Activated CD8-positive, alpha-beta memory T cell treated with anti-CD3 and anti-CD28 coated beads, Interleukin-2, amount 50 U/mL, for 1 hour (primary cell): ENCODE data around the gene CPNE7.

Source experiments
- DNase-seq: peaks from one replicate; pipeline ENCODE4 v3.0.0-alpha.2; 2020; ENCODE audit errors: extremely low read depth

CPNE7 gene

DNA sequence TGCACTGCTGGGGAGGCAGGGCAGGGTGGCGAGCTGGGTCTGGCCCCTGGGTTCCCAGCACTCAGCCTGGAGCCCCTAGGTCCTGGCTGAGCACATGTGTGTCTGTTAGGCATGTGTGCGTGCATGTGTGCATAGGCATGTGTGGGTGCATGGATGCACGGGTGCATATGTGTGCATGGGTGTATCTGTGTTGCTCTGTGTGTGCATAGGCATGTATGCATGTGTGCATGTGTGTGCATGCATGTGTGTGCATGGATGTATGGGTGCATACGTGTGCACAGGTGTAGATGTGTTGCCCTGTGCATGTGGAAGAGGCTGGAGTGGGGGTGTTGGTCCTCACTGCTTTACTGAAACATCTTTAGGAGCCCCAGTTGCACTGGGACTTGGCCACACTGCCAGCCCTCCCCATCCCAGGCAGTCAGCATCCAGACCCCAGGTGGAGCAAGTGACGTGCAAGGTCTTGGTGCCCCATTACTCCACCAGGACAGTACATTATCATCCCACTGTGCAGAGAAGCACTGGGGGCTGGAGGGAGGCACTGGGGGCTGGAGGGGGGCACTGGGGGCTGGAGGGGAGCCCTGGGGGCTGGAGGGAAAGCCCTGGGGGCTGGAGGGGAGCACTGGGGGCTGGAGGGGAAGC is 27.5 kb downstream of the CPNE7 start:
- no peak for DNase-seq

DNA sequence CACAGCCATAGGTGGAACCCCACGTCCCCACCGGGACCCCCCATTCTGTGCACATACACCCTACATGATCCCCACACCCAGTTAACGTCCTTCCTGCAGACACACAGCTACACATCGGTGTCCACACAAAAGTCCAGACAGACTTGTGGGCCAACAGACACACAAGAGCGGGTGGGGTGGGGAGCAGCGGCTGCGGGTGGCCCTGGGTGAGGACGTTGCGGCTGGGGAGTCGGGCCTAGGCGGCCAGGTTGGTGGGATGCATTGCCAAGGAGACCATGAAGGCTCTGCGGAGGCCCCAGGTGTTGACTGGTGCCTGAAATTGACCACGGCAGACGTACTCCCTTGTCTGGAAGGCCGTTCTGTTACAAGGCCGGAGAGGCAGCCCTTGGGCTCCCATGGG is 29.2 kb downstream of the CPNE7 start:
- no peak for DNase-seq

DNA sequence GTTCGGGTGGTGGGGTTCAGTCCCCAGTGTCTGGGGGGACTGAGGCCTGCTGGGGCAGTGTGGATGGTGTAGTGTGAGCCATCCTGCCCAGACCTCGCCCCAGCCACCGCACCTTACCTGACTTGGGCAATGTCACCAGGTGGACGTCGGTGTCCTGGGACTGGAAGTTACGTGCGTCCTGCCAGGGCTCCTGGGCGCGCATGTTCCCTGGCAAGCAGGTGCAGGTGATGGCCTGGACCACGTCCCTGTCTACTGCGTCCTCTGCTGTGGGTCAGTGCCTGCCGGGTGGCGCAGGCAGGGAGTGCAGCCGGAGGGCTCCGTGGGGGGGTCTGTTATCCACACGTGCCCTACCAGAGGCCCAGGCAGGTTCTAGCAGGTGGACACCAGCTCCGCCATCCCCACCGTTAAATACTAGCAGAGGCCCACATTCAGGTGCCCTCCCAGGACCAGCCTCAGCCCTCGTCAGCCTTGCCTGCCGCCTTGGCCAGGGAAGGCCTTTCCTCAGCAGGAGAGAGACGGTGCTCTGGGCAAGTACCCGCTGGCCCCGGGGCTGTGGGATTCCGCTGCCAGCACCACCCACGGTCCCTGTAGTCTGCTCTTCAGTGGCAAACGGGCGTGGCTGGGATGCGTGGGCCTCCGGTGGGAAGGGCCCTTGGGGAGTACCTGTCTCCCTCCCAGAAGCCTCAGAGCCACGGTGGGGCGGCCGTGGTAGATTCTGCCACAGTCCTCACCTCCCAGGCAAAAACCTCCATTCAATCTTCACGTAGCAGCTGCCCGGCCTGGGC is 29.8 kb downstream of the CPNE7 start:
- DNase-seq: no peak

DNA sequence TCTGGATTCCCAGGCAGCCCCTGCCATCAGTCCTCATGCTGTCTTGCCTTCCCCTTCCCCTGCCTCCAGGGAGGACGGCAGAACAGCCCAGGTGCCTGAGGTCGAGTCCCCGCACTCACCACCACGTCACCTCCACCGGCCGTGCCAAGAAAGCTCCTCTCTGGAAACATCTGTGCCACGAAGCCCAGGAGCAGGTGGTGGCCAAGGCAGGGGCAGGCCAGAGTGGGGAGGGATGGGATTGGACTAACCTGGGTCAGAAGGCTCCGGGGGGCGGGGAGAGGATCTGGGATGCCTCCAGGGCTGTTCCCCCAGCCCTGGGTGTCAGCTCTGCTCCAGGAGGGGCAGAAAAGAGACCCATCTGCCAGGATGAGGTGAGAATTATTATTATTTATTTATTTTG is 30.4 kb downstream of the CPNE7 start:
- no peak for DNase-seq

GRCh38 chr16:89607453-89607852 is 31.9 kb downstream of the CPNE7 start:
- no peak for DNase-seq

GRCh38 chr16:89607937-89608740 is 32.6 kb downstream of the CPNE7 start:
- DNase-seq: no peak

DNA sequence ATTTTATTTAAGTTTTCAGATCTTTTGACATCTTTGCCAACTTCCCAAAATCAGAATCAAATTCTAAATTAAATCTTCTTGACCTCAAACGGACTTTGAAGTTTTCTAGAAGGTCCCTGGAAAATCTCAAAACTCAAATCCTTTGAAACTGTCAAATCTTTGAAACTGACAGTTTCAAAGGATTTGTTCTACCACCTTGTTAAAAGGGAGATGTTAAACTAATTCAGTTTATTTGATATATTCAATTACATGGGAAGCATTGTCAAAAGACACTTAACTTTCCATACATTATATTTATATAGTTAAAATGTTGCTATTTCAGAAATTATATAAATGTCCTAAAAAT is 34.5 kb downstream of the CPNE7 start:
- DNase-seq: no peak

- DNase-seq: no peak
These were observed 37.0 kb downstream of the CPNE7 start for GRCh38 chr16:89612415-89613166.

GRCh38 chr16:89613231-89613953 is 37.8 kb downstream of the CPNE7 start, which contains the start of gene DPEP1:
Gene DPEP1 (plus strand): TSS chr16:89613642. CDS start chr16:89630411, 16,769 bp downstream.
- no peak for DNase-seq

DNA sequence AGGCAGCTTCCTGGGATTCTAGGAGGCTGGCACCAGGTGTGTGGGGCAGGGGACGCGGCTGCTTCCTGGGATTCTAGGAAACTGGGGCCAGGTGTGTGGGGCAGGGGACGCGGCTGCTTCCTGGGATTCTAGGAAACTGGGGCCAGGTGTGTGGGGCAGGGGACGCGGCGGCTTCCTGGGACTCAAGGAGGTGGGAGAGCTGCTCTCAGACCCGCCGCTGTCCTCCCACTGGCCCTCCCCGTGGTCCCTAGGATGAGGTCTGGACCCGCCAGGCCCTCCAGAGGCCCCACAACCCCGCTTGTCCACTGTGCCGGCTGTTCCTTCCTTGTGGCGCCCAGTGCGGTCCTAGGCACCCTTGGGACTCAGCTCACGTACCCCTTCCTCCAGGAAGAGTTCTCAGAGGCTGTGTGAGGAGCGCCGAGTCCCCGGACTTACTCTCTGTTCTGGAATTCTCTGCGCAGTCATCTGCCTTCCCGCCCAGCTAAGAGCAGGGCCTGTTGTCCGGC is 38.4 kb downstream of the CPNE7 start:
- DNase-seq: no peak

DNA sequence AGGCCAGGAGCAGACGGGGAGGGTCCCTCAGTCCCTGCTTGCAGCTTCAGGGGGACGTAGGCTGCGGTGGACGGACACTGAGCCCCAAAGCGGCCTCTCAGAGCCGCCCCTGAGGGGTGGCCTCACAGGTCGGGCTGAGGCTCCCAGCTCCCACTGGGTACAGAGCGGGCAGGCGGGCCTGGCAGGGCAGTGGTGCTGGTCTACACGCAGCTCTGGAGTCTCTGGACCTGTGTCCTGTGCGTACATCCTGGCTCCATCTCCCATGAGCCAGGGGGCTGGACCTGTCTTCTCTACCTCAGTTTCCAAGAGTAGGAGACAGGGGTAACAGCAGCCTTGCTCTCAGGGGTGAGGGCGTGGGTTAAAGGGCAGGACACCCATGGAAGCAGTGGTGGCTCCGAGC is 39.6 kb downstream of the CPNE7 start:
- DNase-seq: no peak

GRCh38 chr16:89615596-89616090 is 40.1 kb downstream of the CPNE7 start:
- DNase-seq: no peak

DNA sequence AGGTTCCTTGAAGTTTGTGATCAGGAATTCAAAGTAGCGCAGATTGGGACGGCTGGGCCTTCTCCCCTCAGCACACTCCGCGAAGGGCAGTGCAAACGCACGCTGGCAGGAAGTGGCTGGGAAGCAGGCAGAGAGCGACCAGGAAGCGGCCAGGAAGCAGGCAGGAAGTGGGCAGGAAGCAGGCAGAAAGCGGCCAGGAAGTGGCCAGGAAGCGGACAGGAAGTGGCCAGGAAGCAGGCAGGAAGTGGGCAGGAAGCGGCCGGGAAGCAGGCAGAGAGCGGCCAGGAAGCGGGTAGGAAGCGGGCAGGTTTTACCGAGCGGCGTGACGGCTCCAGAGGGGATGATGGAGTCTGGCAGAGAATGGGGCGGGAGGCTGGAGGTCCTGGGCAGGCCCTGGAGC is 41.1 kb downstream of the CPNE7 start:
- DNase-seq: no peak

GRCh38 chr16:89617036-89617435 is 41.5 kb downstream of the CPNE7 start:
- DNase-seq: no peak

GRCh38 chr16:89618109-89618998 is 42.8 kb downstream of the CPNE7 start:
- DNase-seq: no peak

DNA sequence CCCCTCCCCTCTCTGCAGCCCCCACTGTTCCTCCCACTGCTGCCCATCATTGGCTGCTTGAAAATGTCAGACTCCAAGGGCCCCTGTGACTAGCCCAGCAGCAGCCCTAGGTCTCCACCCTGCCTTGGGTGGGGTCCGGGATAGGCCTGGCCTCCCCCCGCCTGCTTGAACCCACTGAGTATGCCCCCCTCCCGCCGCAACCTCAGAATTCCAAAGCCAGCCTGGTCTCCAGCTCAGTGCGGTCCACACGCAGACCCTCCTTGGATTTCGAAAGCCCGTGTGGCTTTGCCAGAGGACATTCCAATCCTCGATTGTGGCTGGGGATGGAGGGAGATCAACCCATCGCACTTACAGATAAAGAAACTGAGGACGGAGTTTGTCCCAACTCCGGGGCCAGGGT is 44.3 kb downstream of the CPNE7 start:
- DNase-seq: no peak

DNA sequence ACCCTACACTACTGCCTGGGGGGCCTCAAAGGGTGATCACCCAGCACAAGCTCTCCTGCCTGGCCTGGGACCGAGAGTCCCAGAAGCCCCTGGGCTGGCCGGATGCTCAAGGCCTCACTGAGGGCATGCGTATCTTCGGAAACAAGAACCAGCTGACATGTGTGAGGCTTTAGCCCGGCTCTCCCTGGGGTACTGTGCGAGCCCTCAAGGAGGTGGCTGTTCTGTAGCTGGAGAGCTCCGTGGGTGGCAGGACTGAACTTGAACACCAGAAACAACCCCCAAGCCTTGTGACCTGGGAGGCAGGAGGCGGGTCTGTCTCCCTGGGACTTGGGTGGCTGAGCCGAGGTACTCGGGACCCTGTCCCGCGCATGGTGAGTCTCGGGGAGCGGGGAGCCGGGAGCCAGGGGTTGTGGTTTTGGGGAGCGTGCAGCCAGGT is 44.9 kb downstream of the CPNE7 start:
- DNase-seq: no peak

- no peak for DNase-seq
These were observed 45.7 kb downstream of the CPNE7 start for GRCh38 chr16:89621136-89621697.

GRCh38 chr16:89621698-89622409 is 46.3 kb downstream of the CPNE7 start:
- DNase-seq: no peak
